DOHH2 (cell line): Measurements from ENCODE around the gene EXOC6B.

Experiments
- EZH2phosphoT487 ChIP-seq: fragments of 200-600 bp; sonication (generic); IDR thresholded peaks from 2 replicates; pipeline ENCODE4 v1.6.1; 2017; ENCODE audit warnings: borderline replicate concordance, mild to moderate bottlenecking, antibody characterized with exemption, low read length, moderate library complexity, mixed read lengths
- TF ChIP-seq, protein P1 (sequence below): fragments of 200-600 bp; sonication (generic); IDR thresholded peaks from one replicate; pipeline ENCODE4 v1.5.1; 2014; ENCODE audit warnings: antibody characterized with exemption, mild to moderate bottlenecking, low read depth, low read length; ENCODE audit not compliant: poor library complexity, severe bottlenecking

GRCh38 chr2:72847534-72848315, 21.9 kb upstream of the EXOC6B start:
- no peak for TF ChIP-seq EZH2phosphoT487
- TF ChIP-seq, protein P1, sequence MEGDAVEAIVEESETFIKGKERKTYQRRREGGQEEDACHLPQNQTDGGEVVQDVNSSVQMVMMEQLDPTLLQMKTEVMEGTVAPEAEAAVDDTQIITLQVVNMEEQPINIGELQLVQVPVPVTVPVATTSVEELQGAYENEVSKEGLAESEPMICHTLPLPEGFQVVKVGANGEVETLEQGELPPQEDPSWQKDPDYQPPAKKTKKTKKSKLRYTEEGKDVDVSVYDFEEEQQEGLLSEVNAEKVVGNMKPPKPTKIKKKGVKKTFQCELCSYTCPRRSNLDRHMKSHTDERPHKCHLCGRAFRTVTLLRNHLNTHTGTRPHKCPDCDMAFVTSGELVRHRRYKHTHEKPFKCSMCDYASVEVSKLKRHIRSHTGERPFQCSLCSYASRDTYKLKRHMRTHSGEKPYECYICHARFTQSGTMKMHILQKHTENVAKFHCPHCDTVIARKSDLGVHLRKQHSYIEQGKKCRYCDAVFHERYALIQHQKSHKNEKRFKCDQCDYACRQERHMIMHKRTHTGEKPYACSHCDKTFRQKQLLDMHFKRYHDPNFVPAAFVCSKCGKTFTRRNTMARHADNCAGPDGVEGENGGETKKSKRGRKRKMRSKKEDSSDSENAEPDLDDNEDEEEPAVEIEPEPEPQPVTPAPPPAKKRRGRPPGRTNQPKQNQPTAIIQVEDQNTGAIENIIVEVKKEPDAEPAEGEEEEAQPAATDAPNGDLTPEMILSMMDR, result no peak
